DOHH2 (cell line): Measurements from ENCODE around the gene KRTAP10-12.
"Not testable (repeated sequence)": the region's sequence is repeated elsewhere in the genome, so short reads cannot be mapped to it uniquely, and the experiment has no call there.

ENCODE experiments used
- EZH2phosphoT487 ChIP-seq: fragments of 200-600 bp; sonication (generic); IDR thresholded peaks from 2 replicates; pipeline ENCODE4 v1.6.1; 2017; ENCODE audit warnings: borderline replicate concordance, mild to moderate bottlenecking, antibody characterized with exemption, low read length, moderate library complexity, mixed read lengths
- TF ChIP-seq, protein P1 (sequence below): fragments of 200-600 bp; sonication (generic); IDR thresholded peaks from one replicate; pipeline ENCODE4 v1.5.1; 2014; ENCODE audit warnings: antibody characterized with exemption, mild to moderate bottlenecking, low read depth, low read length; ENCODE audit not compliant: poor library complexity, severe bottlenecking

DNA sequence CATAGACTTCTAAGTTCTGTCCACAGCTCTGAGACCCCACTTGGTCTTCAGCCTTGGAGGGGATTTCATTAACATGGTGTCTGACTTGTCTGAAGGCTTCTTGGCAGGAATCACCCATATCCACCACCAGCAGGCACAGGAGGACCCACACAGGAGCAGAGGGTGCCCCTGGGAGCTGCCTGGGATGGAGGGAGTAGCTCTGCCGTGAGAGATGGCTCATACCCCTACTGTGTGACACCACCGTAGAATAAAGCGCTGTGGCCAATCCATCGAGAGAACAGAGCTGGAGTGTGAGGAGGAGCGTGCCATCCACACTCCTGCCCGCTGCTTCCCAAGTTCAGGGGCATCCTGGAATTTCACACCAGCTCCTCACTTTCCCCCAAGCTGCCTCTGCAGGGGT is 11.9 kb upstream of the KRTAP10-12 start:
- TF ChIP-seq, protein P1, sequence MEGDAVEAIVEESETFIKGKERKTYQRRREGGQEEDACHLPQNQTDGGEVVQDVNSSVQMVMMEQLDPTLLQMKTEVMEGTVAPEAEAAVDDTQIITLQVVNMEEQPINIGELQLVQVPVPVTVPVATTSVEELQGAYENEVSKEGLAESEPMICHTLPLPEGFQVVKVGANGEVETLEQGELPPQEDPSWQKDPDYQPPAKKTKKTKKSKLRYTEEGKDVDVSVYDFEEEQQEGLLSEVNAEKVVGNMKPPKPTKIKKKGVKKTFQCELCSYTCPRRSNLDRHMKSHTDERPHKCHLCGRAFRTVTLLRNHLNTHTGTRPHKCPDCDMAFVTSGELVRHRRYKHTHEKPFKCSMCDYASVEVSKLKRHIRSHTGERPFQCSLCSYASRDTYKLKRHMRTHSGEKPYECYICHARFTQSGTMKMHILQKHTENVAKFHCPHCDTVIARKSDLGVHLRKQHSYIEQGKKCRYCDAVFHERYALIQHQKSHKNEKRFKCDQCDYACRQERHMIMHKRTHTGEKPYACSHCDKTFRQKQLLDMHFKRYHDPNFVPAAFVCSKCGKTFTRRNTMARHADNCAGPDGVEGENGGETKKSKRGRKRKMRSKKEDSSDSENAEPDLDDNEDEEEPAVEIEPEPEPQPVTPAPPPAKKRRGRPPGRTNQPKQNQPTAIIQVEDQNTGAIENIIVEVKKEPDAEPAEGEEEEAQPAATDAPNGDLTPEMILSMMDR = not testable (repeated sequence)
- TF ChIP-seq EZH2phosphoT487 = not testable (repeated sequence)
